RWPE1 (cell line): ENCODE results near the gene CACNA2D3.
"Not testable (repeated sequence)": the region's sequence is repeated elsewhere in the genome, so short reads cannot be mapped to it uniquely, and the experiment has no call there.

ENCODE experiments used
- CTCF ChIA-PET: fragments of 350-600 bp; sonication (Branson Sonifier 250); formaldehyde crosslinking; extraction: SDS; loops from one replicate; lab custom pipeline; 2021; lab: Yijun Ruan, JAX
- POLR2A ChIA-PET: fragments of 400-600 bp; formaldehyde crosslinking; extraction: SDS; loops from one replicate; lab custom pipeline; 2020; ENCODE audit warnings: antibody characterized with exemption; ENCODE audit not compliant: low non-redundant PET; lab: Yijun Ruan, JAX
- DNase-seq: peaks from one replicate; pipeline ENCODE4 v3.0.0; 2012; ENCODE audit warnings: low spot score
- H3K27ac ChIP-seq: fragments of 450-650 bp; 2 replicates; pipeline ENCODE4 v1.5.1; 2017
- TF ChIP-seq, protein P1 (sequence below): fragments of 450-650 bp; conservative IDR thresholded peaks from 2 replicates; pipeline ENCODE4 v1.5.1; 2017; ENCODE audit warnings: low read depth, mild to moderate bottlenecking

Gene CACNA2D3

GRCh38 chr3:54437271-54437670 is 314.9 kb downstream of the CACNA2D3 start:
- H3K27ac ChIP-seq = no peak overlapping the region
- TF ChIP-seq, protein P1, sequence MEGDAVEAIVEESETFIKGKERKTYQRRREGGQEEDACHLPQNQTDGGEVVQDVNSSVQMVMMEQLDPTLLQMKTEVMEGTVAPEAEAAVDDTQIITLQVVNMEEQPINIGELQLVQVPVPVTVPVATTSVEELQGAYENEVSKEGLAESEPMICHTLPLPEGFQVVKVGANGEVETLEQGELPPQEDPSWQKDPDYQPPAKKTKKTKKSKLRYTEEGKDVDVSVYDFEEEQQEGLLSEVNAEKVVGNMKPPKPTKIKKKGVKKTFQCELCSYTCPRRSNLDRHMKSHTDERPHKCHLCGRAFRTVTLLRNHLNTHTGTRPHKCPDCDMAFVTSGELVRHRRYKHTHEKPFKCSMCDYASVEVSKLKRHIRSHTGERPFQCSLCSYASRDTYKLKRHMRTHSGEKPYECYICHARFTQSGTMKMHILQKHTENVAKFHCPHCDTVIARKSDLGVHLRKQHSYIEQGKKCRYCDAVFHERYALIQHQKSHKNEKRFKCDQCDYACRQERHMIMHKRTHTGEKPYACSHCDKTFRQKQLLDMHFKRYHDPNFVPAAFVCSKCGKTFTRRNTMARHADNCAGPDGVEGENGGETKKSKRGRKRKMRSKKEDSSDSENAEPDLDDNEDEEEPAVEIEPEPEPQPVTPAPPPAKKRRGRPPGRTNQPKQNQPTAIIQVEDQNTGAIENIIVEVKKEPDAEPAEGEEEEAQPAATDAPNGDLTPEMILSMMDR = no peak
- CTCF ChIA-PET = no interaction called here
- no peak for DNase-seq
- POLR2A ChIA-PET = no interaction called here

DNA sequence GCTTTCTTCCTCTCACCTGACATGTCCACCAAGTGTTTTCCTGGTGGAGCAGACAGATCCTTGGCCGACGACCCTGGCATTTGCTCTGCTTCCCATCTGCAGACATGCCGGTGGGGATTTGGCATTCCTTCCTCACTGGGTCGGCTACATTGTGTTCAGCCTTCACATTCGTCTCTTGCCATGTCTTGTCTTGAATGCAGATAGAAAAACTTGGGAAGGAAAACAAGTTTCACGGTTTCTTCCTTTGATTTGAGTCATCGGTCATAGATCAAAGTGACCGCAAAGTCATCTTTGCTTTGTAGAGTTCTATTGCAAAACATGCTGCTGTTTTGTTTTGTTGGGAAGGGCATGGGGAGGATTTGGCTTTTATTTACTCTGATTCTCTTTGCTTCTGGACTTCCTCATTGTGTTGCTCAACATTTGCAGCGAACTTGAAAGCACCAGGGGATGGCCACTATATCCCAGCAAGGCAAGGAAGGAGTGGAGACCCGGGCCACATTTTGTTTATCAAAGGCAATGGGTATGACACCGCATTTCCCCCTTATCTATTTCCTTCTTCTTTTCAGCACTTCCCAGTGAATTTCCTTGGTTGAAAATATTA is 321.3 kb downstream of the CACNA2D3 start:
- DNase-seq = no peak
- POLR2A ChIA-PET = no interaction called here
- H3K27ac ChIP-seq = no peak overlapping the region
- CTCF ChIA-PET = no interaction called here
- TF ChIP-seq, protein P1 = no peak

- no peak overlapping the region for H3K27ac ChIP-seq
- DNase-seq = no peak
- POLR2A ChIA-PET = no interaction called here
- CTCF ChIA-PET = interaction anchor here (1.0 kb wide), 1 partner anchor 337 kb away, joined by 3 read pairs; no protein-coding TSS in a partner anchor
- TF ChIP-seq, protein P1 = no peak
Observed at GRCh38 chr3:54445630-54446029, 323.3 kb downstream of the CACNA2D3 start.

GRCh38 chr3:54447427-54447826 is 325.1 kb downstream of the CACNA2D3 start:
- no peak overlapping the region for H3K27ac ChIP-seq
- CTCF ChIA-PET = no interaction called here
- POLR2A ChIA-PET = no interaction called here
- TF ChIP-seq, protein P1 = no peak
- DNase-seq = no peak

DNA sequence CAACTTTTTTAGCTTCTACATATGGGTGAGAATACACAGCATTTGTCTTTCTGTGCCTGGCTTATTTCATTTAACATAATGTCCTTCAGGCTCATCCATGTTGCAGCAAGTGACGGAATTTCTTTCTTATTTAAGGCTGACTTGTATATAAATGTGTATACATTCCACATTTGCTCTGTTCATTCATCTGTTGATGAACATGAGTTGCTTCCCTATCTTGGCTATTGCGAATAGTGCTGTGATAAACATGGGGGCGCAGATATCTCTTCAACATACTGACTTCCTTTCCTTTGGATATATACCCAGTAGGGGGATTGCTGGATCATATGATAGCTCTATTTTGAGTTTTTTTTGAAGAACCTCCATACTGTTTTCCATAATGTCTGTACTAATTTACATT is 332.5 kb downstream of the CACNA2D3 start:
- no peak overlapping the region for H3K27ac ChIP-seq
- no peak for DNase-seq
- CTCF ChIA-PET = no interaction called here
- TF ChIP-seq, protein P1 = no peak
- POLR2A ChIA-PET = no interaction called here

DNA sequence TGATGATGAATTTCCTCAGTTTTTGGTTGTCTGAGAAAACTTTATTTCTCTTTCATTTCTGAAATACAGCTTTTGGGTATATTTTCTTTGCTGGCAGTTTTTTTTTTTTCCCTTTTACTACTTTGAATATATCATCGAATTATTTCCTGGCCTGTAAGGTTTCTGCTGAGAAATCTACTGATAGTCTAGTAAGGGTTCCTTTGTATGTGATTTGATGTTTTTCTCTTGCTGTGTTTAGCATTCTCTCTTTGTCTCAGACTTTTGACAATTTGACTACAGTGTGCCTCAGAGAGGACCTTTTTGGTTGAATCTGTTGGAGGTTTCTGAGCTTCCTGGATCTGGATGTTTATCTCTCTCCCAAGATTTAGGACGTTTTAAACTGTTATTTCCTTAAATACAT is 336.0 kb downstream of the CACNA2D3 start:
- POLR2A ChIA-PET = no interaction called here
- CTCF ChIA-PET = no interaction called here
- TF ChIP-seq, protein P1 = no peak
- DNase-seq = no peak
- H3K27ac ChIP-seq = no peak overlapping the region

DNA sequence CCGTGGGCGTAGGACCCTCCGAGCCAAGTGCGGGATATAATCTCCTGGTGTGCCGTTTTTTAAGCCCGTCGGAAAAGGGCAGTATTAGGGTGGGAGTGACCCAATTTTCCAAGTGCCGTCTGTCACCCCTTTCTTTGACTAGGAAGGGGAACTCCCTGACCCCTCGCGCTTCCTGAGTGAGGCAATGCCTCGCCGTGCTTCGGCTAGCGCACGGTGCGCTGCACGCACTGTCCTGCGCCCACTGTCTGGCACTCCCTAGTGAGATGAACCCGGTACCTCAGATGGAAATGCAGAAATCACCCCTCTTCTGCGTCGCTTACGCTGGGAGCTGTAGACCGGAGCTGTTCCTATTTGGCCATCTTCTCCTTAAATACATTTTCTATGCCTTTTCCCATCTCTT is 342.2 kb downstream of the CACNA2D3 start:
- H3K27ac ChIP-seq, CTCF ChIA-PET, POLR2A ChIA-PET, DNase-seq: not testable (repeated sequence)
